ENCODE results near the gene DSCAM. TPM values are rescaled to one million over a fixed set of nuclear protein-coding genes. Genes with fewer than 3 reads are reported as not detected.
"Not testable (repeated sequence)": the region's sequence is repeated elsewhere in the genome, so short reads cannot be mapped to it uniquely, and the experiment has no call there.

The DSCAM gene
- total RNA-seq, 1 experiment from 2014 or later, result not detected

GRCh38 chr21:40313260-40313659 lies 533.7 kb downstream of the DSCAM start:
- no peak for DNase-seq (ENCODE audit: low read depth)

- DNase-seq (ENCODE audit: low read depth), result no peak
These were observed 546.7 kb downstream of the DSCAM start for GRCh38 chr21:40300300-40300699.

GRCh38 chr21:40299451-40299850 lies 547.5 kb downstream of the DSCAM start:
- DNase-seq (ENCODE audit: low read depth), result no peak

- DNase-seq (ENCODE audit: low read depth), result no peak
These were observed 552.6 kb downstream of the DSCAM start for GRCh38 chr21:40294345-40294744.

- DNase-seq (ENCODE audit: low read depth), result no peak
These were observed 555.4 kb downstream of the DSCAM start for GRCh38 chr21:40291560-40291959.

- DNase-seq (ENCODE audit: low read depth), result no peak
These were observed 562.5 kb downstream of the DSCAM start for GRCh38 chr21:40284409-40284808.

- no peak for DNase-seq (ENCODE audit: low read depth)
These were observed 563.8 kb downstream of the DSCAM start for GRCh38 chr21:40282912-40283886.

GRCh38 chr21:40278345-40278744 lies 568.6 kb downstream of the DSCAM start:
- no peak for DNase-seq (ENCODE audit: low read depth)

- no peak for DNase-seq (ENCODE audit: low read depth)
These were observed 571.0 kb downstream of the DSCAM start for GRCh38 chr21:40276001-40276400.

- DNase-seq (ENCODE audit: low read depth), result no peak
These were observed 574.9 kb downstream of the DSCAM start for GRCh38 chr21:40272037-40272436.

- DNase-seq (ENCODE audit: low read depth), result no peak
These were observed 575.8 kb downstream of the DSCAM start for GRCh38 chr21:40271164-40271563.

- no peak for DNase-seq (ENCODE audit: low read depth)
These were observed 576.9 kb downstream of the DSCAM start for GRCh38 chr21:40270047-40270446.

- no peak for DNase-seq (ENCODE audit: low read depth)
These were observed 577.7 kb downstream of the DSCAM start for GRCh38 chr21:40269239-40269638.

GRCh38 chr21:40258456-40258855 lies 588.5 kb downstream of the DSCAM start:
- DNase-seq (ENCODE audit: low read depth), result not testable (repeated sequence)

- no peak for DNase-seq (ENCODE audit: low read depth)
These were observed 589.6 kb downstream of the DSCAM start for GRCh38 chr21:40257342-40257741.

GRCh38 chr21:40255518-40256444 lies 591.2 kb downstream of the DSCAM start:
- DNase-seq (ENCODE audit: low read depth), result no peak

GRCh38 chr21:40254540-40255465 lies 592.2 kb downstream of the DSCAM start:
- peak; percentile 32 for DNase-seq (ENCODE audit: low read depth)

- no peak for DNase-seq (ENCODE audit: low read depth)
These were observed 593.8 kb downstream of the DSCAM start for GRCh38 chr21:40253112-40253511.

- DNase-seq (ENCODE audit: low read depth), result no peak
These were observed 596.3 kb downstream of the DSCAM start for GRCh38 chr21:40250514-40251294.

- DNase-seq (ENCODE audit: low read depth), result no peak
These were observed 602.0 kb downstream of the DSCAM start for GRCh38 chr21:40244981-40245380.
